ENCODE data around the gene PITX3. TPM values are rescaled to one million over a fixed set of nuclear protein-coding genes. Genes with fewer than 3 reads are reported as not detected.
A peak's percentile ranks its signal among the peaks of the same experiment; 100 is the strongest.

Gene PITX3
- total and polyA plus RNA-seq, 9 of the 15 experiments (the other 6 are each of a cell fraction or from before 2014, with no cell fraction given), result 0.30 to 0.98 (median 0.95) TPM; not detected in 6

DNA sequence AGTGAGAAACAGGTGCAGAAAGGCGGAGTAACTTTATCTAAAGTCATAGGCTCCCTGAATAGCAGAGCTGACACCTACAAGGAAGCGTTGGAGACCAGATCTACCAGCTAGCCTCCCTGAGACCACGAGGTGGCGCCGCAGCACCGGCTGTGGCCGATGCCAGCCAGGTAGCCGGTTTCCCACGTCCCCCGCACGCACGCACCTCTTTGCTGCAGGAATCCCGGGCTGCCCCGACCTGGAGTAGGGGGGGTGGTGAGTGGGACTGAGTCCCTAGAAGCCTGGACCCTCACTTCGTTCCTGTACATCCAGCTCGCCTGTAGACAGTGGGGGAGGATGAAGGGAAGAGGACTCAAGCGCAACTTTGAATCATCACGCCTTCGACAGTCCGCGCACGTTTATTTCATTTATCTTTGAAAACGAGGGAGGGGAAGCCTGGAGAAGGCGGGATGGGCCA lies 11.5 kb downstream of the PITX3 start (continued):
- TF ChIP-seq YY1 (IDR thresholded peaks at IDR 0.05; ENCODE audit: borderline replicate concordance in 1 of 3, control insufficient read depth in 1 of 3, extremely low read depth in 1 of 3, insufficient read depth in 3 of 3, insufficient read length in 1 of 3, insufficient replicate concordance in 2 of 3, low read depth in 1 of 3, low read length in 2 of 3) (peak in 1 of 3 experiments; percentile 37), DEAF1 (CRISPR knock-in tag; IDR thresholded peaks at IDR 0.05) (peak; percentile 76), ARID2 (IDR thresholded peaks at IDR 0.05) (peak; percentile 58; the same call in 1 of the 2 replicates), MNT (conservative IDR thresholded peaks at IDR 0.05) (peak; percentile 55 to 75), CXXC5 (CRISPR knock-in tag; IDR thresholded peaks at IDR 0.05) (peak; percentile 79), BHLHE40 (IDR thresholded peaks at IDR 0.05; ENCODE audit: low read length) (peak; percentile 67)
- TF ChIP-seq, protein P1, sequence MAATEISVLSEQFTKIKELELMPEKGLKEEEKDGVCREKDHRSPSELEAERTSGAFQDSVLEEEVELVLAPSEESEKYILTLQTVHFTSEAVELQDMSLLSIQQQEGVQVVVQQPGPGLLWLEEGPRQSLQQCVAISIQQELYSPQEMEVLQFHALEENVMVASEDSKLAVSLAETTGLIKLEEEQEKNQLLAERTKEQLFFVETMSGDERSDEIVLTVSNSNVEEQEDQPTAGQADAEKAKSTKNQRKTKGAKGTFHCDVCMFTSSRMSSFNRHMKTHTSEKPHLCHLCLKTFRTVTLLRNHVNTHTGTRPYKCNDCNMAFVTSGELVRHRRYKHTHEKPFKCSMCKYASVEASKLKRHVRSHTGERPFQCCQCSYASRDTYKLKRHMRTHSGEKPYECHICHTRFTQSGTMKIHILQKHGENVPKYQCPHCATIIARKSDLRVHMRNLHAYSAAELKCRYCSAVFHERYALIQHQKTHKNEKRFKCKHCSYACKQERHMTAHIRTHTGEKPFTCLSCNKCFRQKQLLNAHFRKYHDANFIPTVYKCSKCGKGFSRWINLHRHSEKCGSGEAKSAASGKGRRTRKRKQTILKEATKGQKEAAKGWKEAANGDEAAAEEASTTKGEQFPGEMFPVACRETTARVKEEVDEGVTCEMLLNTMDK (IDR thresholded peaks at IDR 0.05; ENCODE audit: borderline replicate concordance, insufficient read depth, low read depth, low read length, poor library complexity, severe bottlenecking), result peak; percentile 26
- TF ChIP-seq, protein P2, sequence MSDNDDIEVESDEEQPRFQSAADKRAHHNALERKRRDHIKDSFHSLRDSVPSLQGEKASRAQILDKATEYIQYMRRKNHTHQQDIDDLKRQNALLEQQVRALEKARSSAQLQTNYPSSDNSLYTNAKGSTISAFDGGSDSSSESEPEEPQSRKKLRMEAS (CRISPR knock-in tag; IDR thresholded peaks at IDR 0.05), result peak; percentile 60
